HG03097 (cell line): ENCODE results near the gene MRPL20.
"Not testable (repeated sequence)": the region's sequence is repeated elsewhere in the genome, so short reads cannot be mapped to it uniquely, and the experiment has no call there.

Experiments
- ATAC-seq: cut with Tn5 transposase; IDR thresholded peaks from one replicate; pipeline ENCODE4 v1.9.1; 2021; ENCODE audit not compliant: unreplicated experiment, low FRiP score

MRPL20 gene

DNA sequence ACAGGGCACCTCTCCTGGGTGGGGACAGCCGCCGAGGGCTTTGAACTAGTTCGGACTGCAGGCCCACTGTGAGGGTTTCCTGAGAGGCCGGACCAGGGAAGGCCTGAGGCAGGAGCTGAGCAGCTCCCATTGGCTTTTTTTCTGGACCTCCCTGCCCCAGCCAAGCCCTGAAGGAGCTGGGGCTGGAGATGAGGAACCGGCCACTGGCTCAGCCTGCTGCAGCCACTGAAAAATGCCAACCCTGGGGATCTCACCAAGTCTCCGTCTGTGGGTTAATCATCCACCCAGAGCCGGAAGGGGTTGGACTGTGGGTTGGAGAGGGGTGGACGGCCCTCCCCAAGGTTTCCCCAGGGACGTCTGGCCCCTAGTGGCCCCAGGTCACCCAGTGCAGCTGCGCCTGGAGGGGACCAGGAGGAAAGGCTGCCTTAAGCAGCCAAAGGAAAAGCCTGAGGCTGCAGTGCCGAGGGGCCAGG lies 30.8 kb upstream of the MRPL20 start:
- ATAC-seq: peak; percentile 47

DNA sequence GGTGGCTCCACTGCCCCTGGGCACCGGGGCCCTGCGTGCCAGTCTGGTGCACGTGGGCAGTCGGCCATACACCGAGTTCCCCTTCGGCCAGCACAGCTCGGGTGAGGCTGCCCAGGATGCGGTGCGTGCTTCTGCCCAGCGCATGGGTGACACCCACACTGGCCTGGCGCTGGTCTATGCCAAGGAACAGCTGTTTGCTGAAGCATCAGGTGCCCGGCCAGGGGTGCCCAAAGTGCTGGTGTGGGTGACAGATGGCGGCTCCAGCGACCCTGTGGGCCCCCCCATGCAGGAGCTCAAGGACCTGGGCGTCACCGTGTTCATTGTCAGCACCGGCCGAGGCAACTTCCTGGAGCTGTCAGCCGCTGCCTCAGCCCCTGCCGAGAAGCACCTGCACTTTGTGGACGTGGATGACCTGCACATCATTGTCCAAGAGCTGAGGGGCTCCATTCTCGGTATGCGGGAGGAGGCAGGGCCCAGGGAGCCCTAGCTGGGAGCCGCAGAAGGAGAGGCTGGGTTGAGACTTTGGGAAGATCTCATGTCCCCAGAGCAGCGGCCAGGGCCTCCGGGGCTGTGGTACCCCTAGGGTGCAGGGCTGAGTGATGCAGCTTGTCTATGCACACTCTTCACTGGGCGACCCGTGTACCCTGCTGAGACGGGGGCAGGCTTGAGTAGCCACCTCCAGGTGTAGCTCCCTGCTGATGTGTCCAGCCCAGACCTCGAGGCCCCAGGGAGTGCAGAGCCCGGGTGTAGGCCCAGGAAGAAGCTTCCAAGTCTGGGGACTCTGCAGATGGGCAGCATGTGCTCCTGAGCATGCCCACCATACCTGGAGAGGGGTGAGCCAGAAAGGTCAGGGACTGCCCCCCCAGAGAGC lies 30.2 kb upstream of the MRPL20 start:
- no peak for ATAC-seq

DNA sequence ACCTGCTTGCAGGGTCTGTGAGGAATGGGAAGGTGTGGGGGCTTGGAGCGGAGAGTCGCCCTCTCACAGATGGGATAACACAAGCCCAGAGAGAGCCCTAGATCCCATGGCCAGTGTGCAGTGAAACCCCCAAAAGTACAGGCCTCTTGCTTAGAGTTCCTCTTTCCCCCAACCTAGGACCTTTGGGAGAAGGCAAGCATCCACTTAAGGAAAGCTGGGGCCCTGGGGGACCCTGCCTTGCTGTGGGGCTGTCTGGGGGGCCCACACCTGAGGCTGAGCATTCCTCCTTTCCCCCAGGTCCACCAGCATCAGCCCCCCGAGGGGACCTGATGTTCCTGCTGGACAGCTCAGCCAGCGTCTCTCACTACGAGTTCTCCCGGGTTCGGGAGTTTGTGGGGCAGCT lies 29.5 kb upstream of the MRPL20 start:
- ATAC-seq: no peak

DNA sequence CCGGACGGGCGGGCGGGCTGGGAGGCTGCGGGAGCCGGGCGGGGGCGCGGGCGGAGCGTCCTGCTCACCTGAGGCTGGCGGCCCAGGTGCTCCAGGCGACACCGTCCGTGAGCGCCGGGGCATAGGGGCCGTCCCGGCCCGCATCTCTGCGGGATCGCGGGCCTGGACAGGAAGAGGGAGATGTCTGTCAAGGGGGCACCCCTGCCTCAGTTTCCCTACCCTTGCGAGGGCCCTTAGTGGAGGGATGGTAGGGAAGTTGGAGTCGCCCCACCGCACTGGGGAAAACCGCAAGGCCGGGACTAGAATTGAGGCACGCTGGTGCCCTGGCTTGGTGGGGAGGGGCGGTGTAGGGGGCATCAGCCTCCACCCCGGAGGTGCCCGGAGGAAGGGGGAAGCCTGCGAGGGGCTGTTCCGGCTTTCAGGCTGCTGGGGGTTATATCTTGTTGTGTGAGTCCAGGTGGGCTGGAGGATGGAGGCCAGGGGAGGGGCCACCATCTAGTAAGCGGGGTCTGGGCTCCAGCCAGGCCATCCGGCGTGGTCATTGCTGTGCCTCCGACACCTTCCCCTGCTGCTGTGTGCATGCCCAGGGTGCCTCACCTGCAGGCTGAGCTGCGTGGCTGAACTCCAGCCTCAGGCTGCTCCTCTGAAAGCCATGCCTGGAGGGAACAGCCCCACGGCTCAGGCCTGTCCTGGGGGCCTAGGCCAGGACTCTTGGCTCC lies 29.0 kb upstream of the MRPL20 start:
- ATAC-seq: no peak

DNA sequence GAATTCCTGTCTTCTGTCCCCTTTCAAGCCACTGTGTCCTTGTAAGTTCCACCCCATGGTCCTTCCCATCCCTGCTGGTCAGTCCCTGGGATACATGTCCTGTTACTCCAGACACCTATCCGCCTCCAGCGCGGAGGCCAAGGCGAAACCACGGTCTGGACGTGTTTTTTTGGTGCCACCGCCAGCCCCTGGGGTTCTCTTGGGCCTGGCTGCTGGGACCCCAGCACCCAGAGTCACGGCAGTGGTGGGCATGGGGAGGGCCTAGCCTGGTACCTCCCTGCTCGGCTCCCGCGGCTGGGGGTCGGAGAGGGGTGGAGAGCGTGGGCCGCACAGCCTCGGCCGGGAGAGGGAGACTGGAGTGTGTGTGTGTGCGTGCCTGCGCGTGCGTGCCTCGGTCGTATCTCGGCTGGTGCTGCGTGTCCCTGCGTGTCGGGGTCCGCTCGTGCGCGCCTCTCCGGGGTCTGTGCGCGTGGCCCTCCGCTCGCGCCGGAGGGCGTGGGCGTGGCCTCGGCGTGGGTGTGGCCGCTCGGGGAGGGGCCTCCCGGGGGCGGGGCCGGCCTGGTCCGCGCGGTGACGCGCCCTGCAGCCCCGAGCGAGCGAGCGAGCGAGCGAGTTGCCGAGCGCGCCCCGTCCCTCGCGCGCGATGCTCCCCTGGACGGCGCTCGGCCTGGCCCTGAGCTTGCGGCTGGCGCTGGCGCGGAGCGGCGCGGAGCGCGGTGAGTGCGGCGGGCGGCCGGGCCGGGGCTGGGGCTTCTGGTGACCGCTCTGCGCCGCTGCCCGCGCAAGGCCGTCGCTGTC lies 28.2 kb upstream of the MRPL20 start, which contains the start of gene VWA1:
VWA1 (plus strand) TSS at position 585 of the 798 bp plus-strand sequence; CDS start at position 644, 59 bp downstream.
- no peak for ATAC-seq

DNA sequence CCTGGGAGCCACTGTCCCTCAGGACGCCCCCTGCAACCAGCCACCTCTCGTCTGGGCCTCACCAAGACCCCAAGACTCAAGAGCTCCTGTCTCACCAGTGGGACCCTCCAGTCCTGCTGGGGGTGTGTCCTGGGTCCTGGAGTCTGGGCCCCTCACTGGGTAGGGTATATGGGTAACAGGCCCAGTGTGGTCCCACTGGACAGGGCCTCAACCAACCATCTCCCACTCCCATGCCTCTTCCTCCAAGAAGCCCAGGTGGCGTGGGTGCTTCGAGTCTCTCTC lies 27.7 kb upstream of the MRPL20 start:
- ATAC-seq: no peak

DNA sequence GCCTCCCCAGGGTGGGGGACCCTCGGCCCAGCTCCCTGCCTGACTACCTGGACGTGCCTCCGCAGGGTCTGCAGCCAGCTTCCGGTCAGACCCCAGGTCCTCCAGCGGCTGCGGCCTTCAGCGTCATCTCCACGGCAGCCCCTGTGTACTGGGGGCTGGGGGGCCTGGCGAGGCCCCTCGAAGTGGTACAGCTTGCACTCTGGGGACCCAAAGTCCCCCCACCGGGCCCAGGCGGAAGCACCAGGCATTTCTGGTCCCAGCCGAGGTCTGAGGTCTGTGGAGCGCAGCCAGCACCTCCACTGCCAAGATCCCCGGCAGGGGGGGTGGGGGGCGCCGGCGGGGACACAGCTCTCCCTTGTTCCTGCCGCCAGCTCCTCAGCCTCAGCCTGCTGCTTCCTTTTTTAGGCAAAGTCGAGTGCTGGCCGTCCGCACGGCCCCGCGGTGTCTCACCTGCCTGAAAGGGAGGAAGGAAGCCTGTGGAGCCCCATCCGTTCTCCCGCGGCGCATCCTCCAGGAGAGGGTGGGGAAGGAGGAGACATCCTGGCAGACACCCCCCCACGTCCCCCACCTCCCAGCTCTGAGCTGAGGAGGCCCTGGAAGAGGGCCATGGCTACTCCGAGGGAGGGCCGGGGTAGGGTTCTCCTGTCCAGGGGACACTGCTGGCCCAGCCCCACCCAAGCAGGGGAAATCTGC lies 27.2 kb upstream of the MRPL20 start:
- ATAC-seq: no peak

DNA sequence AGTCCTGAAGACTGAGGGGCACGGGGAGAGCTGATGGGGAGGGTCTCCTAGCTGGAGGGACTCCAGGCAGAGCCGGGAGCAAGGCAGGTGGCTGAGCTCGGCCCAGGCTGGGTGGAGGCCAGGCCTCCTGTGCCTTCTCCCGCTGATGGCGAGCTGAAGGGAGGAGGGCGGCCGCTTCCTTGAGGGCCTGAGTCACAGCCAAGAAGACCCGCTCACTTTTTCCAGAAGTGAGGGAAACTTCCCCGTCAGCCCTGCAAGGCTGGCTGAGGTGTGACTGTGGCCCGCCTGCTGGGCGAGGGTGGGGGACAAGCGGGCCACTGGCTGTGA lies 26.7 kb upstream of the MRPL20 start:
- no peak for ATAC-seq

DNA sequence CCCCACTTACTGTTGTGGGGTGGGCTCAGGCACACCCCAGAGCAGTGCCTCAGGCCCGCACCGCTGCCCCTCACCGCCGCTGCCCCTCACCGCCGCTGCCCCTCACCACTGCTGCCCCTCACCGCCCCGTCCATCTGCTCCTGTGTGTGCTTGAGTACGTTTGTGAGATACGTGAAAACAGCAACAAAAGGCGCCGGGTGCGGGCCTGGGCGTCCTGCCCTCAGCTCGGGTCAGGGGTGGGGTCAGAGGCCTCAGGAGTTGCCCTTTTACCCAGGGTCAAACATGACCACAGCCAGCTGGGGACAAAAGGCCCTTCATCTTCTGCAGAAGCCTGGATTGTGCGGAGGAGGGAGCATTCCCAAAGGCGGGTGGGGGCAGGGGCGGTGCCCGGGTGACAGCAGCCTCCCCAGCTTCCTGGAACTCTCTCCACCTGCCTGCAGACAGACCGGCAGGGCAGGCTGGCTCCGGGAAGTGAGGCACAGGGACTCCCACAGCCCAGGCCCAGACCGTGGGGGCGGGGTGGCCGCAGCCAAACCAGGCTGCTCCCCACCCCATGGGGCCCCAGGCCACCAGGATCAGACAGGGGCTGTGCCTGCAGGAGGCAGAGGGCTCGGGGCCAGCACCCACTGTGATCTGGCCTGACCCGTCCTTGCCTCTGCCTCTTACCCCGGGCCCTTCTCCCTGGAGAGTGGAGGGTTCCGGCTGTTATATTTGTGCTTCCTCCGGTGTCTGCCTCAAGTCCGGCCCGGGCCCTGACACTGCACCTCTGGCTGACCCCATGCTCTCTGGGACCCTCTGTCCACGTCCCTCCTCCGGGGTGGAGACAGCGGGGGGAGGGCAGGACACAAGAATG lies 26.1 kb upstream of the MRPL20 start:
- ATAC-seq: no peak

DNA sequence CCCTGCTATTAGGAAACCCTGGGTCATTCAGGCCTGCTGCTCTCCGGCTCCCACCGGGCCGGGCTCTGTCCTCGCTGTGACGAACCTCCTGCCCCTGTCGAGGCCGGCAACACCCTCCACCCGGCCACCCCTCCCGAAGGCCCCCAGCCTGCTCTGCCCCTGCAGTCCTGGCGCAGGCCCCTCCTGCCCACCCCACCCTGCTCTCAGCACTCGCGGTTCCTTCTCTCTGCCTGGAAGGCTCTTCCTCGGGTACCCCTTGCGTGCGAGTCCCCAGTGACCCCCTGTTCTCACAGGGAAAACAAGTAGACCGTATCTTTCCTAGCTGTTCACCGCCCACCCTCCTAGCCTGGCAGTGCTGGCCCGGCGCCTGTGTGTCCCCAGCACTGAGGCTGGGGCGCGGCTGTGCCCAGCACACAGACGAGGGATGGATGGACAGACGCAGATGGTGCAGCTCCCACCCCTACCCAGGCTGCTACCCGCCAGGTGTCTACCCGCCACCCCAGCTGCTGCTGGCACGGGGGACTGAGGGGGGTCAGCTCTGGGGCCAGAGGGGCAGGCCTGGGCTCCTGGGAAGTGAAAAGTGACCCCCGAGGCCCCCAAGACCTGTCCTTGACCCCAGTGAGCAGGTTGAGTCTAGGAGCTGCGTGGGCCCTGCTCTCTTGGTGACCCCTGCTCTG lies 25.3 kb upstream of the MRPL20 start:
- no peak for ATAC-seq

DNA sequence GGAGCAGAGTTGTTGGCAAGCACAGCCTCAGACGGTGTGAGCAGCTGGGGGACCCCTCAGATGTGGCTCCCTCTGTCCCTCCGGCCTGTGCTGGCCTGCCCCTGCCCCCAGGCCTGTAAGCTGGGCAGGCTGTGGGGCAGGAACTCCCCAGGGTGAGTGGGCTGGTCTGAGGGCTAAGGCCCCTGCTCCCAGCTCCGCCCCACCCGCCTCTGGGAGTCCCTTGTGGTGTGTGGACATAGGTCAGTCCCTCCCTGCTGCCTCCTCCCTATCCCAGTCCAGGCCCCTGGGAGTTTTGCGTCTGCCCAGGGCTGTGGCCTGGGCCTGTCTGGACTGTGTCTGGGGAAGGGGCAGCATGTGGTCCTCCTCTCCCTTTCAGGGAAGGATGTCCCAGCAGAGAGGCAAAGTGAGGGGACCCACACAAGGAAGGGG lies 24.8 kb upstream of the MRPL20 start:
- no peak for ATAC-seq

DNA sequence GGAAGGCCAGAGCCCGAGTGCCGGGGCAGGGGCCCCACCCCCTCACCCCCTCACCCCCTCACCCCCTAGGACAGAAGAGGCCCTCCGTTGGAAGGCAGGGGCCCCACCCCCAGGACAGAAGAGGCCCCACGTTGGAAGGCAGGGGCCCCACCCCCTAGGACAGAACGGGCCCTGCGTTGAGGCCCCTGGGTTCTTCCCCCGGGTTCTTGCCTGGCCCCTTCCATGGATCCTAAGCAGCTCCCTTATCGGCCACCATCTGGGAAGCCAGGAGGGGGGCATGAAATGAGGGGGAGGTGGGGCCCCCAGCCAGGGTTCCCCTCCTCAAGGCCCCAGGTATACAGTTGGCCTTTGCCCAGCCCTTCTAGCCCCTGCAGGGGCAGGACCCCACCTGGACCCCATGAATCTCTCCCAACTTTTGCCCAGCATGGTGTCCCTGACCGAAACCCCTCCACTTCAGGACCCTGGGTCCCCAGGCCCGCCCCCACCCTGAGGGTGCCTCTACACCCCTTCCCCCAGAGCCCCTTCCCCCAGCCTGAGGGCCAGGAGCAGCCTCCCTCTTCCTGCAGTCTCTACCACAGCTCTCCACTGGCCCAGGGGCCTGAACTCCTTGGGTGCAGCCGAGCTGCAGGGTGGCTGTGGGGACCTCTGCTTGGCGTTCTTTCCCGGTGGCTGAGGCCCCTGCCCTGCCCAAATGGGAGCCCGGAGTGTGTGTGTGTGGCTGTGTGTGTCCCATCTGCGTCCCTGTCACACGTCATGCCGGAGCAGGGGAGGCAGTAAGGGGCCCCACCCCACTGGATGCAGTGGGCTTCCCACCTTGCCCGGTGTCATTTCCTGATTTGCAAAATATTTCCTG lies 24.1 kb upstream of the MRPL20 start:
- ATAC-seq: no peak

DNA sequence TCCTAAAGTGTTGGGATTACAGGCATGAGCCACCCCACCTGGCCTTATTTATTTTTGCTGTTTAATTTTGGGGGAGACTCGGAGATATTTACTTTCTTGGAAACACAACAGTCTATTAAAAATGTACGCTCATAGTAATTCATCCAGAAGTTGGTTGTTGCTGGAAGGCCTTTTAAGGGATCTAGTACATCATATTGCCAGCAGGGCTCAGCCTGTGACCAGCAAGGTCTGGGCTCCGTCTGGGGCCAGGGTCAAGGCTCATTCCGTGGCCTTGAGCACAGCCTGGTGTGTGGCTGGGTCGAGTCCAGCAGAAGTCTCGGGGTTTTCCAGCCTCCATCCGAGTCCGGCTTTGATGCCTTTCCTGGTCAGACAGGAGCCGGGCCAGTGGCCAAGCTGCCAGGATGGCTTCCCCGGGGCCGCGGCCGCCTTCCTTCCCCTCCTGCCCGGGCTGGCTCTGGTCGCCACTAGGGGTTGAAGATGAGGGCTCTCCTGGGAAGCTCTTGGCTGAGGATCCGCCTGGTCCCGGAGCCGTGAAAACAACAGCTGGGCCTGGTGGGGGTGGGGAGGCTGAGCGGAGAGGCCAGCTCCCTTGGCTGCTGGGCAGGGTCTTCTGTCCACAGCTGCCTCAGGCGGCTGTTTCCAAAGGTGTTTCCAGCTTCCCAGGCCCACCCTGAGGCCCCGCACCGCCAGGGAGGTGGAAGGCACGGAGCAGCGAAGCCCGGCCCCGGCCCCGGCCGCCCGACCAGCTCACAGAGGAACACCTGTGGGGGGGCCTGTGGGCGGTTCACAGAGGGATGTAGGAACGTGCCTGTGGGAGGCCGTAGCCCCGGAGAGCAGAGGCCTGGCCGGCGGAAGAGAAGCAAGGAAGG lies 23.3 kb upstream of the MRPL20 start:
- no peak for ATAC-seq

DNA sequence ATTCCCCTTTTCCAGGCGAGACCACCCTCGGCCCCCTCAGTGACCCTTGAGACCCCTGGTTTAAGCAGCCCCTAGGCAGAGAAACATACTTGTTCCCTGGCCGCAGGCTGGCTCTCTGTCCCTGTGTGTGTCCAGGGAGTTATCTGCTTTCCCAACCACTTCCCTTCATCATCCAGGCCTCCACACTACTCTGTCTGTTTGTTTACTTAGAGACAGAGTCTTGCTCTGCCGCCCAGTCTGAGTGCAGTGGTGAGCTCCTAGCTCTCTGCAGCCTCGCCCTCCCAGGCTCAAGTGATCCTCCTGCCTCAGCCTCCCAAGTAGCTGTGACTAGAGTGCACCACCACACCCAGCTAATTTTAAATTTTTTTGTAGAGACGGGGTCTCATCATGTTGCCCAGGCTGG lies 22.6 kb upstream of the MRPL20 start:
- no peak for ATAC-seq

DNA sequence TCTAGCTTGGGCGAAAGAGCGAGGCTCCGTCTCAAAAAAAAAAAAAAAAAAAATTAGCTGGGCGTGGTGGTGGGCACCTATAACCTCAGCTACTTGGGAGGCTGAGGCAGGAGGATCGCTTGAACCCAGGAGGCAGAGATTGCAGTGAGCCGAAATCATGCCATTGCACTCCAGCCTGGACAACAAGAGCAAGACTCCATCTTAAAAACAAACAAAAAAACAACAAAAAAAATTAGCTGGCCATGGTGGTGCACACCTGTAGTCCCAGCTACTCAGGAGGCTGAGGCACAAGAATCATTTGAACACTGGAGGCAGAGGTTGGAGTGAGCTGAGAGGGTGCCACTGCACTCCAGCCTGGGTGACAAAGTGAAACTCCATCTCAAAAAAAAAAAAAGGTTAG lies 21.9 kb upstream of the MRPL20 start:
- ATAC-seq: not testable (repeated sequence)

DNA sequence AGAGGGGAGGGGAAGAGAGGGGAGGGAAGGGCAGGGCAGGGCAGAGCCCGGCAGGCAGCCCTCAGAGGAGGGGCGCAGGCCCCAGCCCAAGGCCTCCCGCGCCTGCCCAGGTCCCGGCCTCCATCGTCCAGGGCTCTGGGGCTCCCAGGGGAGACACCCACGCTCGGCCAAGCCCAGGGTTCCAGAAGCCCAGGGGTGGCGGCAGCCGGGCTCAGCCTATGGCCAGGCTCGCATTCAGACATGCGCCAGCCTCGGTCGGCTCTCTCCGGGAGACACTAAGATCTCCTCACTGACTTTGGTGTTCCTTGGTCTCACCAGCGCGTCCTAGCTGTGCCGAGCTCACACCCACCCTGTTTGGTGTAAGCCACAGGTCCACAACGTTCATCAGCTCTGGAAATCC lies 21.1 kb upstream of the MRPL20 start:
- ATAC-seq: no peak

DNA sequence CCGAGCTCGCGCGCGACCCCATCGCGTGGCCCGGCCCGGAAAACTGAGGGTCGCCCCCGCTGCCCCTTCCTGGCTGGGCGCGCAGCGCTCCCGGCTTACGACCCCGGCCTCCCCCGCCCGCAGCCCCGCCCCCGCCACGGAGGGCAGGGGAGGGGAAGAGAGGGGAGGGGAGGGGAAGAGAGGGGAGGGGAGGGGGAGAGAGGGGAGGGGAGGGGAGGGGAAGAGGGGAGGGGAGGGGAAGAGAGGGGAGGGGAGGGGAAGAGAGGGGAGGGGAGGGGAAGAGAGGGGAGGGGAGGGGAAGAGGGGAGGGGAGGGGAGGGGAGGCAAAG lies 20.7 kb upstream of the MRPL20 start:
- no peak for ATAC-seq
